Central memory CD4-positive, alpha-beta T cell (primary cell): ENCODE results near the gene KRIT1.
"Not testable (repeated sequence)": the region's sequence is repeated elsewhere in the genome, so short reads cannot be mapped to it uniquely, and the experiment has no call there.

ENCODE experiments used
- DNase-seq: peaks from one replicate; pipeline ENCODE4 v3.0.0; 2022
- total RNA-seq, 3 experiments: gene quantifications; one replicate each; lab custom pipeline; 2026; lab: John Stamatoyannopoulos, UW

KRIT1 gene
- 22.0 to 63.1 (median 33.7) reads per million in 3 experiments for total RNA-seq

DNA sequence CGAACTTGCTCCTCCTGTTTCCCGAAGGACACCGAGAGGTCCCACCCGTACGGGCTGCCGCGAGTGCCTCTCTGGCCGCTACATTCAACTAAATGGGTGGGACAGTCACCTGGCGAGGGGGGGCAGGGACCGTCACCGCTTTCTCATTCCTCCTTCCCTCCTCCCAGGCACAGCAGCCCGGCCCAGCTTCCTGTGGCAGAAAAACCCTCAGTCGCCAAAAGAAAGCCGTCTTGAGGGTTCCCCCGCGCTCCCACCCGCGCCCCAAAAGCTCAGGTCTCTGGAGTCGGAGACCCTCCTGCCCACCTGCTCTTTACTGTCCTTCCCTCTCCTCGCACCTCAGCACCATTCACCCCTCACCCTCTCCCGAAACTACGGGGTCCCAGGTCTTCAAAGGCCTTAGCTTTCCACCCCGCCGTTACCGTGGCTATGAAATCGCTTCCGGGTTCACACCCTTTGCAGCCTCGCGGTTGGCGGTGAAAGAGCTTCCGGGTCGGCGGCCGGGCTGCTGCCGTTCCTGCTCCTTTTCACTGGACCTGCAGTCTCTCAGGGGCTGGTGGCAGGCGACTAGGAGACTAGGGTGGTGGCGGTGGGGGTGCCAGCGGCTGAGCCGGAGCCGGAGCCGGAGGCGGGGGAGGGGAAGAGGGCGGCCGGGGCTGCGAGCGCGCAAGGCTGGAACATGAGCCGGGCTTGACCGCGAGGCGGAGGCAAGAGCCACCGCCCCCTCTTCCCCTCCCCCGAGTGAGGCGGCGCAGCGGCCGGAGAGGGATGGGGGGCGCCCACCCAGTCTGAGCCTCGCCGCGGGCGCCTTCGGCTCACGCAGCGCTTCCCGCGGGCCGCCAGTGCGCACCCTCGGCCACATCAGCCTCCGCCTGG is at the start of gene KRIT1, which contains the start of gene ANKIB1:
TSS of gene KRIT1 (minus strand) at position 428 of the 873 bp plus-strand sequence. CDS start 3,779 bp downstream, outside the sequence.
TSS of gene ANKIB1 (plus strand) at position 488 of the 873 bp plus-strand sequence. CDS start 49,005 bp downstream, outside the sequence.
- peak; percentile 84 for DNase-seq

GRCh38 chr7:92295391-92295790 is 49.7 kb upstream of the KRIT1 start:
- no peak for DNase-seq

GRCh38 chr7:92293896-92294590 is 48.3 kb upstream of the KRIT1 start:
- no peak for DNase-seq

- DNase-seq = no peak
Measured at GRCh38 chr7:92292981-92293380, 47.3 kb upstream of the KRIT1 start.

DNA sequence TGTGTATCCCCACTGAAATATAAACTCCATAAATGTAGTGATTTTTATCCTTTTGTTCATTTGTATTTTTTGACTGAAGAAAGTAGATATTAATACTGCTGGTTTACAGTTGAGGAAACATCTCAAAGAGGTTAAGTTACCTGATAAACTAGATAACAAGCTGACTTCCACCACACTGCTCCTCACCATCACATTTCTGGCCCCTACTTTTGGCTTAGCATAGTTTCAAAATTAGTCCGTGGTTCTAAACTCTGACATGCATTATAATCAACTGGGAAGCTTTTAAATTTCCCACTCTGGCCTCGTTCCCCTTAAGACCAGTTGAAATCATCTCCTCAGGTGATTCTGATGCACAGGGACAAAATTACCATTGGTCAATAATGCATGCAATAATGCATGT is 43.6 kb upstream of the KRIT1 start:
- DNase-seq = no peak

DNA sequence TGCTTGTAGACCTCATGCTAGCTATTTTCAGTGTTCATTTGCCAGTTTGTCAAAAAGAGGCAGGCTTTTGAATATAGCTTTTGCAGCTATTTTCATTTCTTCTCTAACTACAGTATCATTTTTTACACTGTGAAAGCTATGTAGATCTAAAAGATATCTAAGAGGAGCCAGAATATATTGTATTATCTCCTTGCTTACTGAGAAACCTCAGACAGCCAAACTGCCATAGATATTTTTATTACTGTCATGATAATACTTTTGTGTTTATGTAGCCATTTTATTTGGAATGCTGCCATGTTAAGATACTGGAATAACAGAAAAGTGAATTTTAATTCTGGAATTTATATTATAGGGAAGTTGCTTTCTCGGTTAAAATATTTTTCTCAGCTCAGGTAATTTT is 37.2 kb upstream of the KRIT1 start:
- DNase-seq = no peak

DNA sequence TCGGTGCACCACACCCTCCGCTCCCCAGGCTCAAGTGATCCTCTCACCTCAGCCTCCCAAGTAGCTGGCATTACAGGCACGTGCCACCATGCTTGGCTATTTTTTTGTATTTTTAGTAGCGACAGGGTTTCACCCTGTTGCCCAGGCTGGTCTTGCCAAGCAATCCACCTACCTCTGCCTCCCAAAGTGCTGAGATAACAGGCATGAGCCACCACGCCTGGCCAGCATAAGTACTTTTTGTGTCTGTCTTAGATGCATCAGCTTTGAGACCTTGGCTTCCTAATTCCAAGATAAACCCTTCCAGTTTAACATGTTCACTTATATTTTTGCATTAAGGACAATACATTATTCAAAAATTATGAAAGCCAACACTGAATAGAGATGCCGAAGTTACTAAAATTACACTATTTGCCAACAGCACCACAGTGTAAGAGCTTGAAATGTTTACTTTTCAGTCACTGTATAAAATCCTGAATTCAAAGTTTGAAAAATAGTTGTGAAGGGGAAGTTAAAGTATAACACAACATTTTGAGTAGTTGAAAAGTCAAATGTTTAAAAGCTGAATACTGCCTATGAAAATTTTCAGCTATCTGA is 36.6 kb upstream of the KRIT1 start:
- no peak for DNase-seq

GRCh38 chr7:92281031-92281430 is 35.3 kb upstream of the KRIT1 start:
- DNase-seq = no peak

DNA sequence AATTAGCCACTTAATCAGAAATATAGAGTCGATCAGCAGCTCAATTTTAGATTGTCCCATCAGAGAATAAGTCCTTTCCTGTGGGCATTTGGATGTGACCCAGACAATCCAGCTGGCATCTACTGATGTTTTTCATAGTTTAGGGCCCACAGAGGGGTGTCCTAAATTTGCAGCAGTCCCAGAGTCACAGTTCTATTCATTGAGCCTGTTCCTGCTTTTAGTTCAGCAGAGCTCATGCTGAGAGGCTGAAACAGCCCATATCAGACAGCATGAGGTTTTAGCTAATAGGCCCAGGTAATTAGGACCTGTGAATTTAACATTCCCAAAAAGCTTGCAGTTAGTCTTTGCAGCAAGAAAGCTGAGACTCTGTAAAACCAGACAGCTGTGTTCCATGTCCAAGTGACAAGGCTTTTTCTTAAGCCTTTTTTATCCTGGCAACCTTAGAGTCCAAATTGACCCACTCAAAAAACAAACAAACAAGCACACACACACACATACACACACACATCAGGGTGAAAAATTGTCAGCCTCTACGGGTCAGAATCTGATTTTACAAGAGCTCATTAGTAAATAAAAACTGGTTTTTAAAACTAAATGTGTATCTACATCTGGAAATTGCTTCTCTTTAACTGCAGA is 33.8 kb upstream of the KRIT1 start:
- no peak for DNase-seq

DNA sequence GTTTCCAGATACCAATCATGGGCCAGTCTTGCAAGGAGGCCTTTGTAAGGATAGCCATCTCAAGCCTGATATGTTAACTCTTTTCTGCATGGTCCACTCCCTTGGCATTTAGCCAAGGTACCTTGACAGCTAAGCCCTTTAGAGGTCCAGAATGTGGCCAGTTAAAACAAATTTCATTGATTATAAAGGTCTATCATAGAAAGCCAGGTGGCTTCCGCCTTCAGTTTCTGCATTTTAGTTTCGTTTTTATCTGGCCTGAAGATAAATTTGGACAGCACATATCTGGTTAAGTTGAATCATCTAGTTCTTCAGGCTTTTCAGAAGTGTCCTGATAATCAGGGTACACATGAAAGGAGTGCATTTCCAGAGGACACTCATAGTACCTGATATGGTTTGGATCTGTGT is 30.7 kb upstream of the KRIT1 start:
- no peak for DNase-seq

DNA sequence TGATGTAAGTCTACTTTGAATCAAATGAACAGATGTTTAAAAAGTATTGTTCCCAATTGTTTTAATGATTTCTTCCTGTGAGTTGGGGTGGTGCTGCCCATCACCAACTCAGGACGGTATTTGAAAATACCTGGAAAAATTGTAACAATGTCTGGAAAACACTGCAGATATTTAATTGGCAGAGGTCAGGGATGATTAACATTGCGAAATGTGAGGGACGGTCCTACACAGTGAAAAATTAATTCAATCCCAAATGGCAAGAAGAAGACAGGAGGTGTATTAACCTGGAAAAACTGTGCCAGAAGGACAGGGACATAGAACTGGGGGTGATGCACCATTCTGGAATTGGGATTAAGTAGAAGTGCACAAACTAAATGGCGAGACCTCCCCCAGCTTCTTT is 29.6 kb upstream of the KRIT1 start:
- no peak for DNase-seq

- DNase-seq = no peak
Measured at GRCh38 chr7:92268921-92269320, 23.2 kb upstream of the KRIT1 start.

DNA sequence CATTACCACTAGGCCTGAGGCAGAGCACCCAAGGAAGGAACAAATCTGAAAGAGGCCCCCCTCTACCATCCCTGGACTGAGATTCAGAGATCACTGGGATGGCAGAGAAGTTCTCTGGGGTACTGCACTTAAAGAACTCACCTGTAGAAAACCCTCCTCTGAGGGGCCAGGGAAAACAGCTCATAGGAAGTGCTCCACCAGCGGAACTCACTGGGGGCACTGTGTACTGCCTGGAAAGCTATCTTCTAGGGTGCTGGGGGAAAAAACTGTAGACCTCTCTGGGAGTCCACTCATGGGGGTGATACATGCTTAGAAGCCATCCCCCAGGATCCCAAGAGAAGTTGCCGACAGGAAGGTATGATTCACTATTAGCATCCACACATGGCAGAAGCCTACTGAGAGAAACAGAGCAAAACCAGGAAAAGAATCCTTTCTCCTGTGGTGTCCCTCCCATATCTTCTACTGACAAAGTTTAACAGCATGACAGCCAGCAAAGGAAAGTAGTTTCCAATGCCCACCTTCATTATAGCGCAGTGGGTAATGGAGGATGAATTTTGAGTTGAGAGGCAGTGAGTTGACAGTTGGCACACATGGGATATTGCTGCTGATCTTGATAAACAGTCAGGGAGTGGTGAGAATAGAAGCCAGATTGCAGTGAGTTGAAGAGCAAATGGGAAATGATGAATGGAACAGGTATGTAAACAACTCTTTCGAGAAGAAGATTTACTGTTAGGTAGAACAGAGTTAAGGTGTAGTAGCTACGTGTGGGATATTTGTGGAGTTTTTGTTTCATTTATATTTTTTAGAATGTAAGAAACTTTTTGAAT is 20.9 kb upstream of the KRIT1 start:
- no peak for DNase-seq

DNA sequence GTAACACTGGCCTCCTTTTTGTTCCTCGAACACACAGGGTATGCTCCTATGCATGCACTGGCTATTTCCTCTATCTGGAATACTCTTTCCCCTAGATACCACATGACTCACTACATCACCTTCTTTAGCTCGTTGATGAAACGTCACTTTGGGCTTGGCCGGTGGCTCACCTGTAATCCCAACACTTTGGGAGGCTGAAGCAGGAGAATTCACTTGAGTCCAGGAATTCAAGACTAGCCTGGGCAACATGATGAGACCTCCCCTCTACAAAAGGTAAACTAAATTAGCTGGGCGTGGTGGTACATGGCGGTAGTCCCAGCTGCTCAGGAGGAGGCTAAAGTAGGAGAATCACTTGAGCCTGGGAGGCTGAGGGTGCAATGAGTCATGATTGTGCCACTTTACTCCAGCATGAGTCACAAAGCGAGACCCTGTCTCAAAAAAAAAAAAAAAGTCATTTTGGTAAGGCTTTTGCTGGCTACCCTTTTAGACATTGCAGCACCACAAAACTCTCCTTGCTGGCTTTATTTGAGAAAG is 14.6 kb upstream of the KRIT1 start:
- no peak for DNase-seq

DNA sequence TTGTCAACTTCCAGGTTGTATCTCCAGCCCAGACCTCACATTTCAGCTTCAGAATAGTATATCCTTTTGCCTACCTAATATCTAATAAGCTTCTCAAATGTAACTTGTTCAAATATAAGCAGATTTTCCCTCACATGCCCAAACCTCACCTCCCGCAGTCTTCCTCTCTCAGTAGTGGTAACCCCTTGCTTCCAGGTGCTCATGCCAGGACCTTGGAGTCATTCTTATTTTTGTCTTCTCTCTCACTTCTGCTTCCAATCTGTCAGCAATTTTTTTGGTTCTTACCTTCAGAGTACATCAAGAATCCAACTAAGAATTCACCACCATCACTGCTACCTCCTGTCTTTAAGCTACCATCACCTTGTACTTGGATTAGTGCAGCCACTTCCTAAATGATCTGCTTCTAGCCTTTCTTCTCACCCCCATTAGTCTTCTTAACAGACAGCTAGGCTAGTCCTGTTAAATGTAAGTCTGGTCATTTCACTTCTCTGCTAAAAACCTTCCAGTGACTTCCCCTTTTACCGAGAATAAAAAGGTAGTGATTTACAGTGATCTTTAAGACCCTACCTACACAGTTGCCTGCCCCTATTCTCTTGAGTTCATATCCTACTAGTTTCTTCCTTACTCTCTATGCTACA is 14.0 kb upstream of the KRIT1 start:
- DNase-seq = no peak

GRCh38 chr7:92259062-92259461 is 13.3 kb upstream of the KRIT1 start:
- DNase-seq = no peak

GRCh38 chr7:92255308-92255707 is 9.6 kb upstream of the KRIT1 start:
- DNase-seq = no peak

- DNase-seq = not testable (repeated sequence)
Measured at GRCh38 chr7:92254800-92255199, 9.1 kb upstream of the KRIT1 start.

DNA sequence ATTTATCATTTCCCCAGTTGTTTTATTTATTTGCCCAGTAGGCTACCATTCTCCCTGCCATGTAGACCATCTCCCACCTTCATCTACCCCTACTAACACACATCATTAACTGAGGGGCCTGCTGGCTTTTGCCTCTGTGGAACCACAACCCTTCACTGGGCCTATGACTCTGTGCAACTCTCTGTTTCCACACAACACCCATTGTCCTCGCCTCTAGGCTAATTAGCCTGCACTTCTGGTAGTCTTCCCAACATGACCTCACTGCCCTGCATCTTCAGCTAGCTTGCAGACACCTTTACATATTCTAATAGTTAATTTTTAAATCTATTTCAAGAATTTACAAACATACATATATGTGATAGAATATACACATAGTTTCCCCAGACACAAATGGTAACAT is 7.5 kb upstream of the KRIT1 start:
- DNase-seq = no peak

DNA sequence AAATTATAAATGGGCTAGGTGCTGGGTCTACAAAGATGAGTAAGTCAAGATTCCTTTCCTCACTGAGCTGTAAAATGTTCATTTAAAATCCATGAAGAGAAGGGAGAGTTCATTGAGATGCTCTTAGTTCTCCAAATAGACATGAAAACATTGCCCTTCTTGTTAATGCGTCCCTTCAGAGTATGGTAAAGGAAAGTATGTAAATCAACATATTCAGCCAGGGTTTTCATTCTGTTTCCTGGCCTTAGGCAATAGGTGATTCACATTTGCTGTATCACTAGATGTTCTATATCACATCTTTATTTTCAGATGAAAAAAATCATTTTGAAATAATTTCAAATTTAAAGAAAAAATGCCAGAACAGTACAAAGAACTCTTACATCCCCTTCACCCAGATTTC is 5.5 kb upstream of the KRIT1 start:
- no peak for DNase-seq

DNA sequence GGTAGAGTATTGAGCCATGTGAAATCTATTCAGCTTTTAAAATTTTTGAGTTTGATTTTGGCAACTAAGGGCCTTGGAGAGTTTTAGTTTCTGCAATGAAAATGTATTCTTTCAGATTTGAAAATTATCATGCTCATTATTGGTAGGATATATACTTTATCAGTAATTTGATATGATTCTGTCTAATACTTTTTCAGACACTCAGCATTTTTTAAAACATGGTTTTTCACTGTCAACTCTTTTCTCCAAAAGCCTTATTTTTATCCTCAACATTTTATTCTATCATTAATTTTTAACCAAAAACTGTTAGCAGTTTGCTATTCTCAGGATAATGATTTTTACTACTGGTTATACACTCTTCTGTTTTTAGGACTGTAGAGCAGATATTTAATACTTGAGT is 4.9 kb upstream of the KRIT1 start:
- DNase-seq = no peak
